Vagina (tissue), 2 donors: ENCODE data around the gene TATDN3. TPM values are rescaled to one million over a fixed set of nuclear protein-coding genes. Genes with fewer than 3 reads are reported as not detected.

Source experiments
- DNase-seq, 2 donors: peaks; one replicate each; pipeline ENCODE4 v3.0.0-alpha.2; 2017; ENCODE audit errors: extremely low spot score in 2 of 2
- H3K27ac ChIP-seq: fragments of 200-600 bp; sonication (generic); one replicate; pipeline ENCODE4 v1.5.1; 2019
- H3K27me3 ChIP-seq: fragments of 200-600 bp; sonication (generic); one replicate; pipeline ENCODE4 v1.5.1; 2019
- H3K36me3 ChIP-seq, 2 donors: fragments of 200-600 bp; sonication (generic); one replicate each; pipeline ENCODE4 v1.5.1; 2017 to 2019
- H3K4me1 ChIP-seq: fragments of 200-600 bp; sonication (generic); one replicate; pipeline ENCODE4 v1.5.1; 2019
- H3K4me3 ChIP-seq, 2 donors: fragments of 200-600 bp; sonication (generic); 1 replicate in 1 of 2; 2 replicates in 1 of 2; pipeline ENCODE4 v1.5.1; 2016 to 2019
- H3K9me3 ChIP-seq: fragments of 200-600 bp; sonication (generic); one replicate; pipeline ENCODE4 v1.5.1; 2019
- POLR2A ChIP-seq, 2 donors: fragments of 450-650 bp; IDR thresholded peaks; one replicate each; pipeline ENCODE4 v1.6.1; 2017; ENCODE audit warnings: antibody characterized with exemption in 2 of 2, mild to moderate bottlenecking in 2 of 2, moderate library complexity in 2 of 2
- POLR2AphosphoS5 ChIP-seq, 2 donors: sonication (generic); formaldehyde crosslinking; IDR thresholded peaks; one replicate each; pipeline ENCODE4 v1.9.0; 2017; ENCODE audit warnings: antibody characterized with exemption in 2 of 2, mild to moderate bottlenecking in 2 of 2, low read depth in 1 of 2; ENCODE audit not compliant: insufficient read depth in 1 of 2
- intact Hi-C: fragments of 100-400 bp; cut with DNase I; formaldehyde crosslinking; loops from one replicate; pipeline ENCODE4 v1.15.1; 2023
- total RNA-seq: library from RNA; depleted of rRNA; stranded (reverse); fragments of >200 nt; gene quantifications from one replicate; pipeline ENCODE4 v1.2.3, GENCODE V29; 2016
- TF ChIP-seq, protein P1 (sequence below), 3 experiments: fragments of 450-650 bp in 2 of 3; fragments of 200-600 bp in 1 of 3; sonication (generic) in 1 of 3; IDR thresholded peaks; one replicate each; pipeline ENCODE4 v1.5.1; 2017 to 2019; ENCODE audit warnings: antibody characterized with exemption in 3 of 3, mild to moderate bottlenecking in 2 of 3, moderate library complexity in 2 of 3

The TATDN3 gene
- total RNA-seq, 1 donor from 2014 or later, result 6.9 TPM

DNA sequence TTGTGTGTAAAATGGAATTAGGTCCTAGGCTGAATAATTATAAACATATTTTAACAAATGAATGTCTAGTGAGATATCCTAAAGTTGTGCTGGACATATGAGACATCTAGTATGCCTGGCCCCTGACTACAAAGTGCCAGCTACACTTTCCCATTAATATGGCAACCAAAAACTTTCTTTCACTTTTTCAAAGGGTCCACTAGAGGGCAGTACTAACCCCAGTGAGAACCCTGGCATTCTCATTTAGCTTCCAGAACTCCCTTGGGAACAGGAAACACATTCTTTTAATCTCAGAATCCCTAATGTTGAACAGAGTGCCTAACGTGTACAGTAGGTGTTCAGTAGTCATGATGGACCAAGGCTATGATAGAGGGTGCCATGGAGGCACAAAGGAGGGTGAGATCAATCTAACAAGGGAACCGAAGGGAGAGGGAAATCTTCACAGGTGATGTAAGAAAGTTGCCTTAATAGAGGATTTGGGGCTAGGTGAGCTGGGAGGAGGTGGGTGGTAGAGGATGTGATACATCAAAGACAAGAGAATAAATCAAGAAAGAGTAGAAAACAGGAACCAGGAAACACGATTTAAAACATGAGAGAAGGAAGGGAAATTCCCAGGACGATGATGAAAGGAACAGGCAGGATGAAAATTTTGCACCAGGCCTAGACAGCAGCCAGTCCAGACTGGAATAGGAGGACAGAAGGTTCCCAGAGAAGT is 41.7 kb upstream of the TATDN3 start:
- Histone ChIP-seq H3K4me1 (peaks cover 19% of the 10 kb centered on the region), H3K36me3 (no peaks in the 10 kb centered on the region), H3K4me3 (no peak overlapping the region), H3K9me3 (no peaks in the 10 kb centered on the region), H3K27me3 (no peaks in the 10 kb centered on the region), H3K27ac (no peak overlapping the region)
- TF ChIP-seq POLR2A (IDR thresholded peaks at IDR 0.05) (no peak), POLR2AphosphoS5 (IDR thresholded peaks at IDR 0.05; ENCODE audit: insufficient read depth in 1 of 2, low read depth in 1 of 2) (peak in 1 of 2 donors; percentile 13)
- TF ChIP-seq, protein P1, sequence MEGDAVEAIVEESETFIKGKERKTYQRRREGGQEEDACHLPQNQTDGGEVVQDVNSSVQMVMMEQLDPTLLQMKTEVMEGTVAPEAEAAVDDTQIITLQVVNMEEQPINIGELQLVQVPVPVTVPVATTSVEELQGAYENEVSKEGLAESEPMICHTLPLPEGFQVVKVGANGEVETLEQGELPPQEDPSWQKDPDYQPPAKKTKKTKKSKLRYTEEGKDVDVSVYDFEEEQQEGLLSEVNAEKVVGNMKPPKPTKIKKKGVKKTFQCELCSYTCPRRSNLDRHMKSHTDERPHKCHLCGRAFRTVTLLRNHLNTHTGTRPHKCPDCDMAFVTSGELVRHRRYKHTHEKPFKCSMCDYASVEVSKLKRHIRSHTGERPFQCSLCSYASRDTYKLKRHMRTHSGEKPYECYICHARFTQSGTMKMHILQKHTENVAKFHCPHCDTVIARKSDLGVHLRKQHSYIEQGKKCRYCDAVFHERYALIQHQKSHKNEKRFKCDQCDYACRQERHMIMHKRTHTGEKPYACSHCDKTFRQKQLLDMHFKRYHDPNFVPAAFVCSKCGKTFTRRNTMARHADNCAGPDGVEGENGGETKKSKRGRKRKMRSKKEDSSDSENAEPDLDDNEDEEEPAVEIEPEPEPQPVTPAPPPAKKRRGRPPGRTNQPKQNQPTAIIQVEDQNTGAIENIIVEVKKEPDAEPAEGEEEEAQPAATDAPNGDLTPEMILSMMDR (IDR thresholded peaks at IDR 0.05), result peak in 2 of 3 experiments; percentile 34 to 52
- no peak for DNase-seq
- intact Hi-C loops, result no loop called here

DNA sequence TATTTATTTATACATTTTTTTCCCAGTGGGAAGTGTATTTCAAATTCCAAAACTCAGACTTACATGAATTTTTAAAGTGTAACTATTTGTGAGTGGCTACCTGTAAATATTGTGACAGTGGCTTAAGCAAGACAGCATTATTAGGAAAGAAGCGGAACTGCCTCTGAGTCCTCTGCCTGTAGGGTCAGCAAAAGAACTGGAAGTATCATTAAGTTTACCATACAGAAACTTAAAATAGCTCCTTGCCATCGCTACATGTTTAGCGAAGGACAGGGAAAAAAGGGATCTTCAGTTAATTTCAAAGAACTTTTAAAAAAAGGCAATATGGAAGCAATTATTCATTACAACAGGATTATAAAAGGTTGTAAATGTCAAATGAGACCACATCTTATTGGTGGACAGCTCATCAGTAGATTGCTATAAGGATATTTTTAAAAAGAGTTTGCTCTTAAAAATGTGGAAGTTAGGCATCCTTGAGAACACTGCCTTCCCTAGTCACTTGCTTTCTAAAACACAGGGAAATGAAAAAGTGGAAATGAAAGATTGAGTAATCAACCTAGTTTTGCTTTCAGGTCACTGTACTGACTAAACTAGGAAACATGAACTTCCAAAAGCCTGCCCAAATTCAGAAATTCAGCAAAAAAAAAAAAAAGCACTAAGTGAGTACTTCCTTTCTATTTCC is 39.3 kb upstream of the TATDN3 start:
- Histone ChIP-seq H3K9me3 (no peaks in the 10 kb centered on the region), H3K27ac (peak overlapping the region; percentile 9), H3K27me3 (no peaks in the 10 kb centered on the region), H3K36me3 (no peaks in the 10 kb centered on the region), H3K4me3 (peak overlapping the region in 1 of 2 donors; percentile 13), H3K4me1 (peaks cover 19% of the 10 kb centered on the region)
- intact Hi-C loops, result no loop called here
- no peak for DNase-seq
- no peak for TF ChIP-seq POLR2A (IDR thresholded peaks at IDR 0.05)
- TF ChIP-seq POLR2AphosphoS5 (IDR thresholded peaks at IDR 0.05; ENCODE audit: insufficient read depth in 1 of 2, low read depth in 1 of 2), result peak in 1 of 2 donors; percentile 13

DNA sequence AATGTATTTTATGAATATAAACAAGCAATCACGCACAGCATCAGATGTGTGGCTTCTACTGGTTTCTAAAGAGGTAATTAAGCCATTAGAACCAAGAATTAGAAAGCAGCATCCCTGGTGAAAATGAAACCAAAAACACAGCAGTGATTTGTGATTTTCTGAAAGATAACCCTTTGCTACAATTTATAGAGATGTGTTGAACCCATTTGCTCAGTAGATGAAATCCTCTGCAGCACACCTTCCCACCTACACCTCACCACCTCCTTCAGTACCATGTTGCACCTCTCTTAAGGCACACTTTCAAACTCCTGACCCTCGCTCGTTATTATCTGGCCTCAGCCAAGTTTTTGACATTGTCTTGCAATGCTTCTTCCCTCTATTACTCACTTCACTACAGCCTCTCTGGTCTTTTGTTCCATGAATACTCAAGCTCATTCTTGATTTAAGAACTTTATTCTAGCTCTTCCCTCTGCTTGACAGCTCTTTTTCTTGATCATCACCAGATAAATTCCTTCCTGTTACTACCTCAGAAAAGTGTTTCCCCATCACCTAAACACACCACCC is 38.7 kb upstream of the TATDN3 start:
- H3K27ac ChIP-seq, result peak overlapping the region; percentile 9

DNA sequence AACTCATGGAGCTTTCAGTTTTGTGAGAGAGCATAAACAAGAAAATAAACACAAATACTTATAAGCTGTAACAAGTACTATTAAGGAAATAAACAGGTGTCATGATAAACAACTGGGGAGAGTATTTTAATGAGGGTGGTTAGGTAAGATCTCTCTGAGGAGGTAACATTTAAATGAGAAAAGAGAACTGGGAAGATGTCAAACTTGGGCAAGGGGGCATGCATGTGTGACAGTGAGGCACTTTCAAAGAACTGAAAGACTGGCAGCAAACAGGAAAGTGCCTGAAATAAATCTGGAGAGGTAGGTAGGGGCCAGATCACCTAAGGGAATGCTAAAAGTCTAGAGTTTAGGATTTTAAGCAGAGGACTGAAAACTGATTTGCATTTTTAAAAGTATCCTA is 37.9 kb upstream of the TATDN3 start:
- TF ChIP-seq POLR2A (IDR thresholded peaks at IDR 0.05) (no peak), POLR2AphosphoS5 (IDR thresholded peaks at IDR 0.05; ENCODE audit: insufficient read depth in 1 of 2, low read depth in 1 of 2) (no peak)
- TF ChIP-seq, protein P1 (IDR thresholded peaks at IDR 0.05), result no peak
- H3K4me1 ChIP-seq, result peaks cover 19% of the 10 kb centered on the region
- H3K36me3 ChIP-seq, result no peaks in the 10 kb centered on the region
- H3K27me3 ChIP-seq, result no peaks in the 10 kb centered on the region
- no peak overlapping the region for H3K27ac ChIP-seq
- no peaks in the 10 kb centered on the region for H3K9me3 ChIP-seq
- intact Hi-C loops, result no loop called here
- H3K4me3 ChIP-seq, result no peak overlapping the region
- no peak for DNase-seq

More for the DNA sequence above, 38.7 kb upstream of the TATDN3 start:
- Histone ChIP-seq H3K9me3 (no peaks in the 10 kb centered on the region), H3K27me3 (no peaks in the 10 kb centered on the region), H3K4me1 (peaks cover 19% of the 10 kb centered on the region), H3K4me3 (peak overlapping the region in 1 of 2 donors; percentile 13), H3K36me3 (no peaks in the 10 kb centered on the region)
- intact Hi-C loops, result no loop called here
- DNase-seq, result no peak
- TF ChIP-seq, protein P1 (IDR thresholded peaks at IDR 0.05), result no peak
- no peak for TF ChIP-seq POLR2A (IDR thresholded peaks at IDR 0.05)
- TF ChIP-seq POLR2AphosphoS5 (IDR thresholded peaks at IDR 0.05; ENCODE audit: insufficient read depth in 1 of 2, low read depth in 1 of 2), result no peak

DNA sequence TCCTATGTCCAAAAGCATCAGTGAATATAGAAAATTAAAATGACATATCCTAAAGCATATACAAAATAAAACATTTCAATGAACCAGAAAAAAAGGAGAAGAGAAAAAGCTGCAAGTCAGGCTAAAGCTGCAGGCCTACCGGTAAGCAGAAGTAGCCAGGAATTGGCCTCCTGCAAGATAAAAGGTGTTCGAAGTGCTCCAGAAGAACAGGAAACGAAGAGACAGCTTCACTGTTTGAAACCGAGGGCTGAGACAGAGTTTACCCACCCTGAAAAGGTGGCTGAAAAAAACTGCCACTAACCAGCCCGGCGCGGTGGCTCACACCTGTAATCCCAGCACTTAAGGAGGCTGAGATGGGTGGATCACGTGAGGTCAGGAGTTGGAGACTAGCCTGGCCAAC is 37.5 kb upstream of the TATDN3 start:
- no peak overlapping the region for H3K4me3 ChIP-seq
- TF ChIP-seq POLR2A (IDR thresholded peaks at IDR 0.05), result no peak
- no peak for TF ChIP-seq POLR2AphosphoS5 (IDR thresholded peaks at IDR 0.05; ENCODE audit: insufficient read depth in 1 of 2, low read depth in 1 of 2)
- TF ChIP-seq, protein P1 (IDR thresholded peaks at IDR 0.05), result no peak
- H3K36me3 ChIP-seq, result no peaks in the 10 kb centered on the region
- no peak overlapping the region for H3K27ac ChIP-seq
- no peak for DNase-seq
- intact Hi-C loops, result no loop called here
- no peaks in the 10 kb centered on the region for H3K9me3 ChIP-seq
- H3K4me1 ChIP-seq, result peaks cover 19% of the 10 kb centered on the region
- H3K27me3 ChIP-seq, result no peaks in the 10 kb centered on the region
